Middle frontal gyrus (tissue), 1 donor: ENCODE measurements around the gene ANKFY1.

ENCODE experiments used
- DNase-seq: peaks from one replicate; pipeline ENCODE4 v3.0.0-alpha.2; 2015; ENCODE audit warnings: low spot score; ENCODE audit errors: extremely low spot score

ANKFY1 gene

DNA sequence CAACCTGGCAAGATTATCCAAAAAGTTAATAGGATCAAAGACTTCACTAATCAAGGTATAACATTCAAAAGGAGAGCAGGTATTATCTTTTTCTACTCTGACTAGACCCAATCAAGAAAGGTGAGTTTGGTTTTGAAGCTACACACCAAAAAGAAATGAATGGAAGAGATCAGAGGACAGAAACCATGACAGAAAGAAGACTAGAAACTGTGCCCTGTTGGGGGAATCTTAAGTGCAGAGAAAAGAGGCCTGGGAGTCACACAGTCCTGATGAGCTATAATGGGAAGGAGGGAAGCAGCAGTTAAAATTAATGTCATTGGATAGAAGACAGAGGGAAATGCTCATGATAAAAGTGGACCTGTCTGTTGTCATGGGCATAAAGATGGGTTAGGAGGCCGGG lies 138.2 kb downstream of the ANKFY1 start:
- DNase-seq: no peak

DNA sequence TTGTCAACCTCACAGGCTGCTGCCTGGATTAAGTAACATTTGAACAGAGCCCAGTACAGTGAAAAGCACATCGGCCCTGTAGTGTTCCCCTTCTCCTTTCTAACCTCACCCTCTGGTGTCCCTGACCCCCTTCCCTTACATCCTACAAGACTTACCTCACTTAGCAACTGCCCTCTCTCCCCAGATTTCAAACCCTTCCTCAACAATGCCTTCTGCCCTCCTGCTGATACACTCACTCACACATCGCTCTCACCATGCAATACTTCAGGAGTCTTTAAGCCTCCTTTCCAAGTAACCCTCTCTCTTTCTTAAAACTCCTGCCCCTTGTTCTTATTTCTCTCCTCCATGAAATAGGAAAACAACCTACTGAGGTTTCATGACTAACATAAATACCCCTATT lies 138.8 kb downstream of the ANKFY1 start:
- no peak for DNase-seq

DNA sequence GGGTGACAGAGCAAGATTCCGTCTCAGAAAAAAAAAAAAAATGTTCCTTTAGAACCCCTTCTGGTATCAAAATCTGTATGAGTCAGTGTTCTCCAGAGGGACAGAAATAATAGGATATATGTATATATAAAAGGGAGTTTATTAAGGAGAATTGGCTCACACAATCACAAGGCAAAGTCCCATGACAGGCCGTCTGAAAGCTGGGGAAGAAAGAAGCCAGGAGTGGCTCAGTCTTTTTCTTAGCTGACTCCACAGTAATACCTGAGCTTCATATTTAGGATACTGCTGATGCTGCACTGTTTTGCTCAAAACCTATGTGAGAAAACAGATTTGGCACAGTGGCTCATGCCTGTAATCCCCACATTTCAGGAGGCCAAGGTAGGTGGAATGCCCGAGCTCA lies 143.4 kb downstream of the ANKFY1 start:
- DNase-seq: no peak

DNA sequence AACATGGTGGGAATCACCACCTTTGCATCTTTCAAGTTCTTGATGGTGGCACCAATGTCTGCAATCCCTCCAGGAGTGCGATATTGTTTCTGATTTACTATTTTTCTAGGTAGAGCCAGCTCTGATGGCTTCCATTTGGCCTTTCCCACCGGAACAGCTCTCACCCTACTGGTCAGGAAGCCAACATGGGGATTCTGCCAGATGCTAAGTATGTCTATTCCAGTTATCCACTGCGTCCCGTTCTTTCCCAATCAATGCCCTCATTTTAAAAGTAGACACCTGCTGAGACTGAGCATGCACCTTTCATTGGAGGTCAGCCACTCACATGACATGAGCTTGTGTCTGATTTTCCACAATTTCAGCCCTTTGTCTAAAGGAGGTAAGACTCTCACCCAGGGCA lies 144.5 kb downstream of the ANKFY1 start:
- DNase-seq: no peak

DNA sequence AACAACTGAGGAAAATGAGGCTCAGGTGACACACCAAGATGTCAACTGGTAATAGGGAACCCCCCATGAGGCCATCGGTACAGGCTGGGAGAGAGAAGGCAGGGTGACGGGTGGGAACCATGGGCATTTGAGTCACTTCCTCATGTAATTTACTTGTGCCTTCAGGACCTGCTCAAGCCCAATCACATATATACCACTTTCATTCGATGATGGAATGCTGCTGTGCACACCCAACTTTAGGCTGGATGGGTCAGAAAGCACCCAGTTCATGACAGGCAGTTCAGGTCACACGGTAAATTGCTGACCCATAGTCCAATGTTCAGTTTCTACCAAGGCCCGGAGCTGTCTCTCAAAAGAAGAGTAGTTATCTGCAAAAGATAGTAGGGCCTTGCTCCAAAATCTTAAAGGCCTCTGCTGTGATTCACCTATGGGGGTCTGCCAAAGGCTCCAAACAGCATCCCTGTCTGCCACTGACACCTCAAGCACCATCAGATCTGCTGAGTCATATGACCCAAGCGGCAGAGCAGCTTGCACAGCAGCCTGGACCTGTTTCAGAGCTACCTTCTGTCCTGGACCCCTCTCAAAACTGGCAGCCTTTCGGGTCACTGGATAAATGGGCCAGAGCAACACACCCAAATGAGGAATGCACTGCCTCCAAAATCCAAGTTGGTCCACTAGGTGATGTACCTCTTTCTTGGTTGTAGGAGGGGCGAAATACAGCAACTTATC lies 145.6 kb downstream of the ANKFY1 start:
- no peak for DNase-seq

DNA sequence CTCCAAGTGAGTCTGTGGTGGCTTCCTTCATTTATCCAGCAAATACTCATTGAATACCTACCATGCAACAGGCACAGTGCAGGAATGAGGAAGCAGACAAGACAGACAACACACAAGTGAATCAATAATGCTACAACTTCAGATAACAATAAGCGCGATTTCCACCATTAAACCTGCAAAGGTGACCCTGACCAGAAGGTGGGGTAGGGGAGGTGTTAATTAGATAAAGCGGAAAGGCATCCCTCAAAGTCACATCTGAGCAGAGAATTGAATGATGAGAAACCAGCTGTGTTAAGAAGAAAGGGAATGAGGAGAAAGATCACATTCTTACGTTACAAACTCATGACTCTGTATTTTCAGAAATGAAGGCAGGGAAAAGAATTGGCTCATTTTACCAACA lies 147.3 kb downstream of the ANKFY1 start:
- DNase-seq: no peak
